OCI-LY3 (cell line): Measurements from ENCODE around the gene FGR.

Experiments used
- EZH2phosphoT487 ChIP-seq: fragments of 200-600 bp; shearing (Covaris generic); IDR thresholded peaks from 2 replicates; pipeline ENCODE4 v1.6.1; 2018; ENCODE audit warnings: antibody characterized with exemption, mixed run types, low read depth
- TF ChIP-seq, protein P1 (sequence below): fragments of 200-600, 300-600 bp; sonication (generic); IDR thresholded peaks from 2 replicates; pipeline ENCODE4 v1.5.1; 2014; ENCODE audit warnings: antibody characterized with exemption, low read length, low read depth

DNA sequence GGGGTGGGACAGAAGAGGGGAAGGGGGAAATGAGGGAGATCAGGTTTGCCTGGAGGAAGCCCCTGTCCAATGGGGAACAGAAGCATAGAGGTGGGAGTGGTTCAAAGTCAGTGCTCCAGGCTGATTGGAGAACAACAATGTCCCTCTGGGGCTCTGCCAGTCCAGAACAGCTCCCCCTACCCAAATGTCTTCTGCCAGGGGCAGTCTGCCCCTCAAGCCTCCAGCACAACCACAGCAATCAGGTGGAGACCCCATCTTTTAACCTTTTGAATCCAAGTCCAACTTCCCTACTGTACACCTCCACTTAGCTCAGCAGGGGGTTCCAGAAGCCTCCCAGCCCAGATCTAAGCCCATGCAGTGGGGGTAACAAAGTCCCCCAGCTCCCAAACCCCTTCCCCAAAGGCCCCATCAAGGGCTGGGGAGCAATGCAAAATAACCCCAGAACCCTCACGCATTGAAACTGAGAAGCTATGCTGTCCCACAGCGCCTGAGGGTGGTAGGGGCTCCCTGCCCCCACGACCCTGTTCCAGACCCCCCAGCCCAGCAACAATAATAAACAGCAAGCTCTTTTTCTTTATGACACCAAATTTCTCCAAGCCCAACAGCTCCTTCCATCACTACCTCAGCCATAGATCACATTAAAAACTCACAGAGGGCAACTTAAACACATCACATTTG is 34.3 kb downstream of the FGR start:
- TF ChIP-seq, protein P1, sequence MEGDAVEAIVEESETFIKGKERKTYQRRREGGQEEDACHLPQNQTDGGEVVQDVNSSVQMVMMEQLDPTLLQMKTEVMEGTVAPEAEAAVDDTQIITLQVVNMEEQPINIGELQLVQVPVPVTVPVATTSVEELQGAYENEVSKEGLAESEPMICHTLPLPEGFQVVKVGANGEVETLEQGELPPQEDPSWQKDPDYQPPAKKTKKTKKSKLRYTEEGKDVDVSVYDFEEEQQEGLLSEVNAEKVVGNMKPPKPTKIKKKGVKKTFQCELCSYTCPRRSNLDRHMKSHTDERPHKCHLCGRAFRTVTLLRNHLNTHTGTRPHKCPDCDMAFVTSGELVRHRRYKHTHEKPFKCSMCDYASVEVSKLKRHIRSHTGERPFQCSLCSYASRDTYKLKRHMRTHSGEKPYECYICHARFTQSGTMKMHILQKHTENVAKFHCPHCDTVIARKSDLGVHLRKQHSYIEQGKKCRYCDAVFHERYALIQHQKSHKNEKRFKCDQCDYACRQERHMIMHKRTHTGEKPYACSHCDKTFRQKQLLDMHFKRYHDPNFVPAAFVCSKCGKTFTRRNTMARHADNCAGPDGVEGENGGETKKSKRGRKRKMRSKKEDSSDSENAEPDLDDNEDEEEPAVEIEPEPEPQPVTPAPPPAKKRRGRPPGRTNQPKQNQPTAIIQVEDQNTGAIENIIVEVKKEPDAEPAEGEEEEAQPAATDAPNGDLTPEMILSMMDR: no peak
- TF ChIP-seq EZH2phosphoT487: no peak
